Ascending aorta (tissue), 2 donors: ENCODE data around the gene ARV1. TPM values are rescaled to one million over a fixed set of nuclear protein-coding genes. Genes with fewer than 3 reads are reported as not detected.
A peak's percentile ranks its signal among the peaks of the same experiment; 100 is the strongest.

Source experiments
- DNase-seq, 2 donors: peaks; one replicate each; pipeline ENCODE4 v3.0.0-alpha.2; 2019; ENCODE audit warnings: low spot score in 2 of 2
- H3K27ac ChIP-seq, 2 donors: fragments of 200-600 bp; sonication (generic); one replicate each; pipeline ENCODE4 v1.5.1; 2016 to 2017; ENCODE audit warnings: mild to moderate bottlenecking in 1 of 2
- H3K27me3 ChIP-seq: fragments of 200-600 bp; sonication (generic); one replicate; pipeline ENCODE4 v1.5.1; 2017
- H3K36me3 ChIP-seq, 2 donors: fragments of 200-600 bp; sonication (generic); one replicate each; pipeline ENCODE4 v1.5.1; 2016
- H3K4me1 ChIP-seq, 2 donors: fragments of 200-600 bp; sonication (generic); one replicate each; pipeline ENCODE4 v1.5.1; 2016 to 2017; ENCODE audit warnings: mild to moderate bottlenecking in 1 of 2
- H3K4me3 ChIP-seq, 2 donors: fragments of 200-600 bp; sonication (generic); one replicate each; pipeline ENCODE4 v1.5.1; 2016 to 2017; ENCODE audit warnings: mild to moderate bottlenecking in 1 of 2
- H3K9me3 ChIP-seq, 2 donors: fragments of 200-600 bp; sonication (generic); one replicate each; pipeline ENCODE4 v1.5.1; 2016
- CTCF ChIP-seq, 3 experiments: fragments of 200-600 bp in 2 of 3; fragments of 450-650 bp in 1 of 3; sonication (generic) in 2 of 3; IDR thresholded peaks; one replicate each; pipeline ENCODE4 v1.5.1; 2016 to 2019; ENCODE audit warnings: antibody characterized with exemption in 3 of 3, mild to moderate bottlenecking in 1 of 3, moderate library complexity in 1 of 3
- intact Hi-C: fragments of 100-400 bp; cut with DNase I; formaldehyde crosslinking; loops from one replicate; pipeline ENCODE4 v1.15.1; 2023
- total RNA-seq: library from RNA; depleted of rRNA; stranded (reverse); fragments of >200 nt; gene quantifications from one replicate; pipeline ENCODE4 v1.1.0, GENCODE V29; 2016

Gene ARV1
- total RNA-seq, 1 donor from 2014 or later = 9.7 TPM

DNA sequence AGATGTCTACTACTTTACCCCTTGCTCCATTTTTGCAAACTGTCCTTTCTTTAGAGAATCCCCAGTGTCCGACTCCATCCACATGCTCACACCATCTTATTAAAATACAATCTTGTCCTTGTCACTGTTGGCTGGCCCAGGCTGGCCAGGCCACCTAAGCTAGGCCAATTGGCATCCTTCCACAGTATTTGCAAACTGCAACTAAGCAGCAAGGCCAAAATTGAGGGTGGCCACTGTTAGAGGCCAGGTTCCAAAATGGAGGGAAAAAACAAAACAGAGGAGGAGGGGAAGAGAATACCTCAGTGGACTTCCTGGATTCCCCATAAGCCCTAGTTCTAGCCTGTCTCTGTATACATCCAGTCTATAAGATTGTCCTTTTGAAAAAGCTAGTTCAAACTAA is 56.9 kb downstream of the ARV1 start:
- DNase-seq = no peak
- peaks cover 4 to 10% of the 10 kb centered on the region in 2 donors for H3K4me1 ChIP-seq
- intact Hi-C loops = no loop called here
- no peaks in the 10 kb centered on the region for H3K27me3 ChIP-seq
- no peaks in the 10 kb centered on the region for H3K36me3 ChIP-seq
- no peak overlapping the region for H3K4me3 ChIP-seq
- no peak for TF ChIP-seq CTCF (IDR thresholded peaks at IDR 0.05)
- H3K27ac ChIP-seq = no peak overlapping the region
- no peaks in the 10 kb centered on the region for H3K9me3 ChIP-seq

GRCh38 chr1:231036416-231036815 is 57.5 kb downstream of the ARV1 start:
- H3K27me3 ChIP-seq = no peaks in the 10 kb centered on the region
- intact Hi-C loops = no loop called here

DNA sequence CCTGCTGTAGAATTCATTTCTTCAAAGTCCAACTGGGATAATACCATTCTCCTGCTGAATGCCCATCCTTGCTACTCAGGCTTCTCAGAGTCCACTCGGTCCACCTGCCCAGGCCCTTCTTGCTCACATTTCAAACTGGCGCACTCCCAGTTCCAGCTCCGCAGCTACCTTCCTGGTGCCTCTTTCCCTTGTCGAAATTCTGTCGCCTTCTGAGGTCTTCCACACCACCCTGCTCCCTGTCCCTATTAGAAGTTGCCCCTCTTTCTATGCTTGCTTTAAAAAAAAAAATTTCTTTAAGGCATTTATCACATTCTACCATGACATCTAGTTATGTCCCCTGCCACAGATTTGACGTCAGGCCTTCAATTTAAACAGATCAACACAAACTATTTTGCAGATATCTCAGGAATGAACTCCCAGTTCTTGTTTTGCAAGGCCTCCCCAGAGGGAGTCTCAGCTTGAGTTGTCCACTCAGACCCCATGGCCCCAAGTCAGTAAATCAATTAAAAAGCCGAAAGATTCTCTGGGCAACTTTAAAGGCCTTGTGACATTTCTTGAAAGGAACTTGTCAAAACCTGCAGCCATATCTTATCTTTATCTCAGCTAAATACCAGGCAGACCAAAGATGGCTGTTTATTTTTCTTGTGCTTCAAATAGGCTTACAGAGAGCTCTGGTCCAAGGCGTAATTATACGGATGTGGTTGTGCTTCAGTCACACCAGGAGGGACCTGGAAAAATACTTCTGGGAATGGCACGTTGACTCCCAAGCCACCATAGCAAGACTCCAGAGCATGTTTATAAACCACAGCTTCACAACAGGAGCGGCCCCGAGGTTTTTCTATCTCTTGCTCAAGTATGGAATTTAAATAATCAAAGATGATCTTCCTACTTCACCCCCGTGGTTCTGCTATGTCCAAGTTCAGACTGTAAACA is 59.0 kb downstream of the ARV1 start:
- Histone ChIP-seq H3K27ac (no peak overlapping the region), H3K4me1 (peaks cover 6 to 13% of the 10 kb centered on the region in 2 donors), H3K9me3 (no peaks in the 10 kb centered on the region), H3K4me3 (no peak overlapping the region), H3K36me3 (no peaks in the 10 kb centered on the region), H3K27me3 (no peaks in the 10 kb centered on the region)
- DNase-seq = no peak
- no peak for TF ChIP-seq CTCF (IDR thresholded peaks at IDR 0.05)
- intact Hi-C loops = loop anchor here (2.0 kb wide), 1 partner anchor 59 kb away; the partner anchor contains the start of genes ARV1 and TTC13

More at GRCh38 chr1:231036416-231036815, 57.5 kb downstream of the ARV1 start:
- no peak for TF ChIP-seq CTCF (IDR thresholded peaks at IDR 0.05)
- no peak for DNase-seq
- Histone ChIP-seq H3K36me3 (no peaks in the 10 kb centered on the region), H3K4me3 (no peak overlapping the region), H3K9me3 (no peaks in the 10 kb centered on the region), H3K27ac (no peak overlapping the region), H3K4me1 (peaks cover 6 to 13% of the 10 kb centered on the region in 2 donors)

DNA sequence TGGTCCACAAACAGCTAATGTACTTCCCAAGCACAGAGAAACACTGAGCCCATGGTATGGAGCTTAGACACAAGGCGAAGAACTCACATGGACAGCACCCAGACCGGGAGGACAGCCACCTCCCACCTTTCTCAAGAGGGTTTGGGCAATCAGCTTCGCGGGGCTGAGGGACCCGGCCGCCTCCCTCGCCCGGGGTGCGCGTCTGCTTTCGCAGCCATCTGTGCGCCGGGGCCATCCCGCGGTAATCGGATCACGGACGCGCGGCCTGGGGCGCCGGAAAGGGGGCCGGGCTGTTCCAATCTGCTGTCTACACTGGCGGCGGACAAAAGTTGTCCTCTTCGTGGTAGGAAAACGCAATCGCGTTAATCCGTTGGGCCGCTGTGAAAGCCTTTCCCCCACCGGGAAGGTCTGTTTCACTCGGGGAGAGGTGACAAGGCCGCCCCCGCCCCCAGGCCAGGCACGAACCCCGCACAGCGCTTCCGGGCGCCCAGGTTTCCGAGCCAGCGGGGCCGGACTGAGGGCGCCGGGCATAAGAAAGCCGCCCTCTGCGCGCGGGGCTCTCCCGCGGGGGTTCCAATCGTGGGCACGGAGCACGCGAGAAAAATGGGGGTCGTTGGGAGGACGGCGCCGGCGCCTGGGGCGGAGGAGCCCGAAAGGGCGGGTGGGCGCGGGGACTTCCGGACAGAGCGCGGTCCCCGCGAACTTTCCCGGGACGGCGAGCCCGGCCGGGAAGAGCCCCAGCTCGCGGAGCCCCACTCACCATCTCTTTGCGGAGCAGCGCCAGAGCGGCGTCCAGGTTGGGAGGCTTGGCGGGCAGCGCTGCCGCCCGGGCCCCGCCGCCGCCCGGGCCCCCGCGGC is 60.5 kb downstream of the ARV1 start:
- no peaks in the 10 kb centered on the region for H3K36me3 ChIP-seq
- H3K9me3 ChIP-seq = no peaks in the 10 kb centered on the region
- H3K4me1 ChIP-seq = peaks cover 6 to 13% of the 10 kb centered on the region in 2 donors
- no peak overlapping the region for H3K27ac ChIP-seq
- DNase-seq = no peak
- no peaks in the 10 kb centered on the region for H3K27me3 ChIP-seq
- intact Hi-C loops = loop anchor here (2.0 to 5.0 kb wide), 2 partner anchors 61 to 187 kb away; partner anchors contain the start of genes ARV1 and TTC13
- no peak for TF ChIP-seq CTCF (IDR thresholded peaks at IDR 0.05)
- peak overlapping the region; percentile 87 for H3K4me3 ChIP-seq

- no peak for TF ChIP-seq CTCF (IDR thresholded peaks at IDR 0.05)
- peak in 1 of 2 donors; percentile 73 for DNase-seq
- intact Hi-C loops = loop anchor here (5.0 kb wide), 1 partner anchor 188 kb away; no protein-coding TSS in a partner anchor
These were observed 61.3 kb downstream of the ARV1 start, which contains the start of gene FAM89A for GRCh38 chr1:231040019-231040799. Gene FAM89A (minus strand): TSS chr1:231040254. CDS start chr1:231040211, 43 bp downstream.

More at GRCh38 chr1:231040019-231040799, 61.3 kb downstream of the ARV1 start, which contains the start of gene FAM89A:
- no peaks in the 10 kb centered on the region for H3K27me3 ChIP-seq
- H3K4me1 ChIP-seq = peaks cover 6 to 13% of the 10 kb centered on the region in 2 donors
- H3K36me3 ChIP-seq = no peaks in the 10 kb centered on the region
- no peaks in the 10 kb centered on the region for H3K9me3 ChIP-seq
- H3K4me3 ChIP-seq = peak within 1 kb of the TSS; percentile 87
- H3K27ac ChIP-seq = peak within 1 kb of the TSS in 1 of 2 donors; percentile 30
